Measurements from ENCODE around the gene GUCY2D.

Gene GUCY2D

DNA sequence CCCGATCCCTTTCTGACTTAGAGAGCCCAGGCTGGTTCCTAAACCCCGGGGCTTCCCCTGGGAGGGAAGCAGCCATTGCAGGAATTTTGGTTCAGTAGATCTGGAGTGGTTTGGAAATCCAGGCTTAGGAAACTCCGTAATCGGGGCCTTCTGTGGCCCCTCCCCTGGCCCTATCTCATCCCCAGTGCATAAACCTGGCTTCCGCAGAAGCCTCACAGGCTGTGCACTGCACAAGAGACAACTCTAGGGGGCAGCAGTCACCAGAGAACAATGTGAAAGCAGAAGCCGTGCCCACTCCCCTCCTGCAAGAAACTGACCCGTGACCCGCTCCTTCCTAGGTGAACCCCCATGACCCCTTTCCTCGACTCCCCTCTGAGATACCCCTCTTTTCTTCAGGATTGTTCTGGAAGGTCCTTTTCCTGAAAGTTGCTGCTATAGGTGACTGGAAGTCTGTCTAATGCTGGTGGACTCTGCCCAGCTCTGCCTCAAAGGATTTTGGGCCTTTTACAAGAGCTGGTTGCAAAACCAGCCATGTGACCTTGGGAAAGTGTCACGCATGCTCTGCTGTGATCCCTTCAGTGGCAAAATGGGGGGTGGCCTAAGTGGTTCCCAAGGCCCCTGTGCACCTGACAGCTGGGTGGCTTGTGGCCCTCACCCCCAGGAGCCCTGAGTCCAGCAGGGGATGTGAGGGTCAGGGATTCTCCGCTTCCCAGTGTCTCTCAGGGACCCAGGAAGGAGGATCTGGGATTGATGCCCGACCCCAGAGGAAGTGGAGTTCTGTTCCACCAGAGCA, 14.4 kb downstream of the GUCY2D start:
- TF ChIP-seq, protein P1, sequence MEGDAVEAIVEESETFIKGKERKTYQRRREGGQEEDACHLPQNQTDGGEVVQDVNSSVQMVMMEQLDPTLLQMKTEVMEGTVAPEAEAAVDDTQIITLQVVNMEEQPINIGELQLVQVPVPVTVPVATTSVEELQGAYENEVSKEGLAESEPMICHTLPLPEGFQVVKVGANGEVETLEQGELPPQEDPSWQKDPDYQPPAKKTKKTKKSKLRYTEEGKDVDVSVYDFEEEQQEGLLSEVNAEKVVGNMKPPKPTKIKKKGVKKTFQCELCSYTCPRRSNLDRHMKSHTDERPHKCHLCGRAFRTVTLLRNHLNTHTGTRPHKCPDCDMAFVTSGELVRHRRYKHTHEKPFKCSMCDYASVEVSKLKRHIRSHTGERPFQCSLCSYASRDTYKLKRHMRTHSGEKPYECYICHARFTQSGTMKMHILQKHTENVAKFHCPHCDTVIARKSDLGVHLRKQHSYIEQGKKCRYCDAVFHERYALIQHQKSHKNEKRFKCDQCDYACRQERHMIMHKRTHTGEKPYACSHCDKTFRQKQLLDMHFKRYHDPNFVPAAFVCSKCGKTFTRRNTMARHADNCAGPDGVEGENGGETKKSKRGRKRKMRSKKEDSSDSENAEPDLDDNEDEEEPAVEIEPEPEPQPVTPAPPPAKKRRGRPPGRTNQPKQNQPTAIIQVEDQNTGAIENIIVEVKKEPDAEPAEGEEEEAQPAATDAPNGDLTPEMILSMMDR (IDR thresholded peaks at IDR 0.05): peak; percentile 75

DNA sequence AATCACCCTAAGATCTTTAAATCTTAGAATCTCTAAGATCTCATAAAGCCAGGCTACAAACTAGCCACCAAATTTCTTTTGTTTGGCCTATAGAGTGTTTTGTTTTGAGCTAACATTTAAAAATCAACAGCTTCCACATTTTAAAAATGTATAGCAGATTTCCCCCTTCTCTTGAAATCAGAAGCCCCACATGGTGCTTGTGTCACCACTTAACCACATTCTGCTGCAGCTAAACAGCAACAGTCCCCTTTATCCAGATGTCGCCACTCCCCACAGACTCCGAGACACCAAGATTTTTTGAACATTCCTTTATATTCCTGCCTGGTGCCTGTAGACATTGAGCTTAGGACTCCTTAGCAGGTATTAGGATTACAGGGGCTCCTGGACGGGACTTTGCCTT, 16.0 kb downstream of the GUCY2D start:
- TF ChIP-seq, protein P1 (IDR thresholded peaks at IDR 0.05): no peak

DNA sequence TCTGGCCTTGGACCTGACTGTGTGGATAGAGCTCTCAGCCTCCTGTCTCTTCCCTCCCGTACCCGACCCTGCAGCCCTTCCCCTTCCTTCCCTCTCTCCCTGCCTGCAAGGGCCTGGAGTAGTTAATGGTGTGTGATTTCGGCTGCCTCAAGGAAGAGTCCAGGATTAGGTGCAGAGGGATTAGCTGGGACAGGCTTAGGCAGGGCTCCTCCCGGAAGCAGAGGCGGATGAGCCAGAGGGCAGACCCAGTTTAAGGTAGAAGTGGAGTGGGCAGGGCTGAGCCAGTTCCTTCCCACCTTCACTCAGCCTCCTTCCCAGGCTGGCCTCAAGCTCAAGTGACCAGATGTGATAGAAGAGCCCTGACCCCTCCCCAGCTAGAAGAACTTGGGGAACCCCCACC, 16.8 kb downstream of the GUCY2D start:
- TF ChIP-seq, protein P1 (IDR thresholded peaks at IDR 0.05): no peak

DNA sequence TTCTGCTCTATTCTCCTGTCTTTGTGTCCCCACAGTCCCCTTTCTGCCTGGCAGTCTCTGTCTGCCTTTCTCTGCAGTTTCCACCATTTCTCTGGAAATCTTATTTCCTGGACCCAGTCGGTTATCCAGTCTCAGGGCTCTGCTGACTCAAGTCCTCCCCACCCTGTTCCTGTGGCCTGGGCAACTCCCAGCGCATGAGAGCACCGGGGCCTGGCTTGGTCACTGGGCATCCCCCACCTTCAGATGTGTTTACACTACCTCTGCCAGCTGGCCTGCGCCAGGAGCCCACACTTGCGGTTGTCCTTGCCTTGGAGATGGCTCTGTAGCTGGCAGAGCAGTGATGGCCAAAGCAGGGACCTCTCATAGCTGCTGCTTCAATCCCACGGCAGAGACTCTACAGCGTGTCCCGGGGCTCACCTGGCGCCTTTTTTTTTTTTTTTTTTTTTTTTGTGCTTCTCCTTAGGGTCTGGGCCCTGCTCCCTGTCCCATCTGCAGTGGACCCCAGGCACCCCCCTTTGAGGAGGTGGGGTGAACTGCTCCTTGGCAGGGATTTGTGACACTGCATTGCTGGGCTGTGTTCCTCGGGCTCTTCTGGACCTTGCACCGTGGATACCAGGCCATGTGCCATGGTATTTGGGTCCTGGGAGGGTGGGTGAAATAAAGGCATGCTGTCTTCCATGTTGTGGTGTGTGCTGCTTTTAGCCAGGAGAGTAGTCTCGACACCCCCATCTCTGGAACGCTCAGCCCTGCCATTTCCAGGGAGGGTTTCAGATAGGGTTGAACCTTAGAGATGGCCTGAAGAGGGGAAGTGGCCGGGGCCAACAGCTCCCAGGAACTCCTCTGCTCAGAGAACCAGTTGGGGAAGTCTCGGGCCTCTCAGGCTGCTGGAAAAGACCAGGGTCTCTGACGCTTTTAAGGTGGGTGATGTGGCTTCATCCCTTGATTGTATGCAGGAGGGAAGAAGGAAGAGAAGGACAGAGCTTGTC, 17.5 kb downstream of the GUCY2D start:
- TF ChIP-seq, protein P1 (IDR thresholded peaks at IDR 0.05): no peak

DNA sequence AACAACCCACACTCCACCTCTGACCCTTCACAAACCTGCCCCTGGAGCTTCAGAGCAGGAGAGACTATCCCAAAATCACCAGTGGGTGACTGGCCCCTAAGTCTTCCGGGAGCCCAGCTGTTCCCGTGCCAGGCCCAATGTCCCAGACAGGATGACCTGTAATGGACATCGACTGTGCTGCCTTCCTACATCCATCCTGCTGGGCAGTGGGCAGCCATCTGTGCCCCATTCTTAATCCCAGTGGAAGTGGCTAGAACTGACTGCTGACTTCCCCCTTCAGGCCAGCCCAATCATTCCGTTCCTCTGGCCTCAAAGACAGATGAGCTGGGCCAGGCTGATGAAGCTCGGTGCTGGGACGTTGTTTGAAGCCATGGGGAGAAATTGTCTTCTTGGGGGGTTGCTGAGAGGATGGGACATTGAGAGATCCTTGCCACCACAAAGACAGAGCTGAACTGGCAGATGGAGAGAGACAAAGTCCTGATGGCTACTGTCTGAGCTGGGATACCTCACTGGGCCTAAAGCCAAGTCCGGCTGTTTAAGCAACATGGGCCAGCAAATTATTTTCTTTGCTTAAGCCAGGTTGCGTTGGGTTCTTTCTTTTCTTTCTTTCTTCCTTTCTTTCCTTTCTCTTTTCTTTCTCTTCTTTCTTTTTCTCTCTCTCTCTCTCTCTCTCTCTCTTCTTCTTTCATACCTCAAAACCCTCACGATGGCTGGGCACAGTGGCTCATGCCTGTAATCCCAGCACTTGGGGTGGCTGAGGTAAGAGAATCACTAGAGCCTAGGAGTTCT, 18.6 kb downstream of the GUCY2D start:
- TF ChIP-seq, protein P1 (IDR thresholded peaks at IDR 0.05): no peak

DNA sequence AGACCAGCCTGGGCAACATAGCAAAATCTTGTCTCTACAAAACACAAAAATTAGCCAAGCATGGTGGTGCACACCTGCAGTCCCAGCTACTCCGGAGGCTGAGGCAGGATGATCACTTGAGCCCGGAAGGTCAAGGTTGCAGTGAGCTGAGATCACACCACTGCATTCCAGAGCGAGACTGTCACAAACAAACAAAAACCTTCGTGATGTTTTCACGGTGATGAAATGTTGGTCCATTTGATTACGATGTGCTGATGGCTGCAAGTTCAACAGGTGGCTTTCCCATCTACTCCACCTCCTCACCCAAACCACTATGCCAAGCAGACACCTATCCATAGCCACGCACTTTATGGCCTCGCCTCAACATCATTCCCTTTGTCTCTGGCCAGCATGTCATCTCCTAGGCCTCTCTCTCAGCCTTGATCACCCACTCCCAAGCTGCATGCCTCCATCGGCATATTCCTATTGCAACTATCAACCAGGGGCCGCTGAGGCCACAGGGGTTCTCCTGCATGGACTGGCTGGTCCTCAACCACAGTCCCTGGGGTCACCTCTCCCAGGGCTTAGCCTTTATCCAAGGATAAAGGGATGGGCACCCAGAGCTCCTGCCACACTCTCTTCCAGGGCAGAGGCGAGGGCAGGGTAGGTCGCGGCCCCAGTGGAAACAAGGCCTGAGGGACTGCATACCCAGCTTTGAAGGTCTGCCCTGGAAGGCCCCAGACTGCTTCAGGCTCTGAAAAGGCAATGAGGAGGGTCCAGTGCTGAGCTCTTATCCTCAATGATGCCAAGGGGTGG, 19.3 kb downstream of the GUCY2D start:
- TF ChIP-seq, protein P1 (IDR thresholded peaks at IDR 0.05): no peak

Measured in LNCAP (cell line).